ENCODE measurements around the gene DCLRE1A.

GRCh38 chr10:113842171-113842570 lies 11.7 kb downstream of the DCLRE1A start:
- TF ChIP-seq POLR2A (IDR thresholded peaks at IDR 0.05) (no peak), EP300 (IDR thresholded peaks at IDR 0.05) (no peak)
- TF ChIP-seq, protein P1, sequence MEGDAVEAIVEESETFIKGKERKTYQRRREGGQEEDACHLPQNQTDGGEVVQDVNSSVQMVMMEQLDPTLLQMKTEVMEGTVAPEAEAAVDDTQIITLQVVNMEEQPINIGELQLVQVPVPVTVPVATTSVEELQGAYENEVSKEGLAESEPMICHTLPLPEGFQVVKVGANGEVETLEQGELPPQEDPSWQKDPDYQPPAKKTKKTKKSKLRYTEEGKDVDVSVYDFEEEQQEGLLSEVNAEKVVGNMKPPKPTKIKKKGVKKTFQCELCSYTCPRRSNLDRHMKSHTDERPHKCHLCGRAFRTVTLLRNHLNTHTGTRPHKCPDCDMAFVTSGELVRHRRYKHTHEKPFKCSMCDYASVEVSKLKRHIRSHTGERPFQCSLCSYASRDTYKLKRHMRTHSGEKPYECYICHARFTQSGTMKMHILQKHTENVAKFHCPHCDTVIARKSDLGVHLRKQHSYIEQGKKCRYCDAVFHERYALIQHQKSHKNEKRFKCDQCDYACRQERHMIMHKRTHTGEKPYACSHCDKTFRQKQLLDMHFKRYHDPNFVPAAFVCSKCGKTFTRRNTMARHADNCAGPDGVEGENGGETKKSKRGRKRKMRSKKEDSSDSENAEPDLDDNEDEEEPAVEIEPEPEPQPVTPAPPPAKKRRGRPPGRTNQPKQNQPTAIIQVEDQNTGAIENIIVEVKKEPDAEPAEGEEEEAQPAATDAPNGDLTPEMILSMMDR (IDR thresholded peaks at IDR 0.05): no peak

All from tibial nerve (tissue), 4 donors.